GM21737 (cell line): ENCODE data around the gene BUD31.
"Not testable (repeated sequence)": the region's sequence is repeated elsewhere in the genome, so short reads cannot be mapped to it uniquely, and the experiment has no call there.

Source experiments
- ATAC-seq: cut with Tn5 transposase; IDR thresholded peaks from one replicate; pipeline ENCODE4 v1.9.1; 2021; ENCODE audit warnings: mild to moderate bottlenecking, moderate library complexity; ENCODE audit not compliant: unreplicated experiment

BUD31 gene

GRCh38 chr7:99397297-99397983 is 11.3 kb upstream of the BUD31 start:
- no peak for ATAC-seq

DNA sequence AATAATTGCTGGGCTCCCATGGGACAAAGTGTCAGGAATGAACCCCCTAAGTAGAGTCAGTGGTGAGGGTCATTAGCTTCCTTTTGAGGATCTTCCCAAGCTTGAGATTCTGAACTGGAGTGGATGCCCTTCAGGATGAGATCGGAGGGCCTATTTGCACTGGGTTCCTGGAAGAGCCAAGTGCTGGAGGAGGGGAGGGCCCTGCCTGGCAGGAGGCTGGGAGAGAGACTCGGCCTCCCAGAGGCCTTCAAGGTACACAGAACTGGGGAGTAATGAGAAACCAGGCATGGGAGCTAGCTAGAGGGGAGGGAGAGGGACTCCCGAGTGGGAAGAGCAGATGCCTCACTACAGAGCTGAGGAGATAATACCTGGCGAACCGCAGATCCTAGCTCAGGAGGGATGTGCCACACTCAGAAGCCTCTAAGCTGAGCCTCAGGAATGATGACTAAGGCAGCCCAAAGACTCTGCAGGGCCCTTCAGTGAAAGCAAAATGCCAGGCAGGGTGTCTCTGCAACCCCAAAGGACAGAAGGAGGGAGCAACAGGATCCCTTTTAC is 9.8 kb upstream of the BUD31 start:
- no peak for ATAC-seq

- ATAC-seq = no peak
These were observed 9.2 kb upstream of the BUD31 start for GRCh38 chr7:99399597-99399996.

DNA sequence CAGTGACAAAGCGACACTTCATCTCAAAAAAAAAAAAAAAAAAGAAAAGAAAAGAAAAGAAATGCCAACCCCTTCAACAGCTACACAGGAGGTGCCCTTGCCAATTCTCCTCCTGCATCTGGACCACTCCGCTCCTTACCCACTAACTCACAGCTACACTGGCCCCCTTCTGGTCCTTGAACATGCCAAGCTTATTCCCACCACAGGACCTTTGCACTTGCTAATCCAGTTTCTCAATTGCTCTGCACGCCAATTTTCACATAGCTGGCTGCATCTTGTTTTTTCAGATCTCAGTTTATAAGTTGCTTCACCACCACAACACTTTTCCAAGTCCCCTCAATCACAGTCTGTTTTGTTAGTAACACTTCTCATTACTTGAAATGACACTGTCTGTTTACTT is 5.9 kb upstream of the BUD31 start:
- no peak for ATAC-seq

- ATAC-seq = no peak
These were observed 5.0 kb upstream of the BUD31 start for GRCh38 chr7:99403764-99404163.

DNA sequence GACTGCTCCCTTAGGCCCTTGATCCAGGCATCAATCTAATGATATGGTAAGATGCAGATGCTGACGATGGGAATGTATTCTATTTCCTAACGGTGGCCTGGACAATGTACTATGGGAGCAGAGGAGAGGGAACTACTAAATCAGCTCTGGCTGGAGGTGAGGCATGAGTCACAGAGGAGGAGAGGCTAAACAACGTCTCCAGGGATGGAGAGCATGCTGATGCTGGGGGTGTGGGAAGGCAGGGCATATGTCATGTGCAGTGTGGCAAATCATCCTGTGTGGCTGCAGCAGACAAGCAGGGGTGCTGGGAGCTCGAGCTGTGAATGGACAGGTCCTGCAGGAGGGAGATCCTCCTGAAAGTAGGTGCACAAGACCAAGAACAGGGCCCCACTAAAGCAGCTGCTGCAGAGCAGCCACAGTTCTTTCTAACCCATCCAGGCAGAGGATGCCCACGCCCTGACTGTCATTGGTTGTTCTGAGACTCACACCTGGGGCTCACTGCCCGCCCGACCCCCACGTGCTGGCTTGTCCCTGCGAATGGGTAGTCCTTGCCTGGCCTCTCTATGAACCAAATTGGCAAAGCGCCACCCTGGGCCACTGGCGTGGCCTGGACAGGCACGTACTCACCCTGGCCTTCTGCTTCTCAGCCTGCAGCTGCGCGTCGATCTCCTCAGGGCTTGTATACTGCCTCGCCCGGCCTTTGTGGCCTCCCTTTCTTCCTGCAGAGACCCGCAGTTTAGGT is 4.4 kb upstream of the BUD31 start:
- ATAC-seq = no peak

DNA sequence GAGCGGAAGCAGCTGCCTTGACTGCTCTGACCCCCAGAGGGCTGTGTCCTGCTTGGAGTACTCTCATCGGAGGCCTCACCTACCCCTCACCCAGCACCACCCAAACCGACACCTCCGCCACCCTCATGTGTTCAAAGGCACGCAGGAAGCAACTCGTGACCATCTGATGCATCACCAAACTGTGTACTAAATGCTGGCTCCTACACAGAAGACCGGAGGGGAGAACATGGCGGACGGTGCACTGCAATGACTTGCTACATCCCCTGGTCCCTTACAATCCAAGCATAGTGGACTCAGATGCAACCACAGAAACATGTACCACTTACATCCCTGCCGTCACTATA is 3.8 kb upstream of the BUD31 start:
- no peak for ATAC-seq

DNA sequence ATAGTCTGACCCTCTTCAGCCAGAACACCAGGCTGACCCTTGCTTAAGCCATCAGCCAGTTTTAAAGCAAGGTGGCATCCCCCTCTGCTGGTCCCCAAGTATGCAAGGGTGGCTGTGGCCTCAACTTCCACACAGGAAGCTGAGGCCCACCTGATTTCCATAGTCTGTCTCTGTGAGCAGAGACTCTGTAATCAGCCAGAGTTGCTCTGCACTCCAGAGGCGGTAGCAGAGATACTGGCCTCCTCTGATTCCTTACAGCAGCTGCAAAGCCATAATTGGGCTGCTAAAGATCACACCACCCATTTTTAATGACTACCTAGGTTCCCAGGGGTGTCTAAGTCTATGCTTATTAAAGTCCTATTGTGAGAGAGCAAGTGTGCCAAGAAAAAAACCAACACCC is 2.2 kb upstream of the BUD31 start:
- ATAC-seq = no peak

DNA sequence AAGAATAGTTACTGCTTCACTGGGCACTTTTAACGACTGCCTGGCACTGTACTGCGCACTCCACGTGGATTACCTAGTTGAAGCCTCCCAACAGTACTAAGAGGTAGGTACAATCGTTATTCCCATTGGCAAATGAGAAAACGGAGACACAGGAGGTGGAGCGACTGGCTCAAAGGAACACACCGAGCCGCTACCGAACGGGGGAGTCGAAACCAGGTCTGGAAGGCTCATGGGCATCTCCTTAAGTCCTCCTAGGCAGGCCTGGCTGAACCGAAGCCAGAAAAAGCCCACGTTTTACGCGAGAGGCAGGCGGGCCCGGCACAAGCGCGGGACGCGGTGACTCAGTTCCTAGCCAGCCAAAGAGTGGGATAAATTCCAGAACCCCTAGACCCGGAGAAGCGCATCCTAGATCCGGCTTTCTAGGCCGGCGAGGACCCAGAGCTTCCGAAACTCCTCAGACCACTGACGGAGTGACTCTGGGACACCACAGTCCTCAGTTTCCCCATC is 844 bp upstream of the BUD31 start:
- ATAC-seq = no peak

GRCh38 chr7:99409192-99409572 is 413 bp downstream of the BUD31 start:
- no peak for ATAC-seq

GRCh38 chr7:99409806-99410205 is 1.0 kb downstream of the BUD31 start:
- ATAC-seq = no peak

- no peak for ATAC-seq
These were observed 1.9 kb downstream of the BUD31 start for GRCh38 chr7:99410635-99411034.

- not testable (repeated sequence) for ATAC-seq
These were observed 6.9 kb downstream of the BUD31 start for GRCh38 chr7:99415513-99416127.

GRCh38 chr7:99418260-99418659 is 9.5 kb downstream of the BUD31 start:
- ATAC-seq = no peak

DNA sequence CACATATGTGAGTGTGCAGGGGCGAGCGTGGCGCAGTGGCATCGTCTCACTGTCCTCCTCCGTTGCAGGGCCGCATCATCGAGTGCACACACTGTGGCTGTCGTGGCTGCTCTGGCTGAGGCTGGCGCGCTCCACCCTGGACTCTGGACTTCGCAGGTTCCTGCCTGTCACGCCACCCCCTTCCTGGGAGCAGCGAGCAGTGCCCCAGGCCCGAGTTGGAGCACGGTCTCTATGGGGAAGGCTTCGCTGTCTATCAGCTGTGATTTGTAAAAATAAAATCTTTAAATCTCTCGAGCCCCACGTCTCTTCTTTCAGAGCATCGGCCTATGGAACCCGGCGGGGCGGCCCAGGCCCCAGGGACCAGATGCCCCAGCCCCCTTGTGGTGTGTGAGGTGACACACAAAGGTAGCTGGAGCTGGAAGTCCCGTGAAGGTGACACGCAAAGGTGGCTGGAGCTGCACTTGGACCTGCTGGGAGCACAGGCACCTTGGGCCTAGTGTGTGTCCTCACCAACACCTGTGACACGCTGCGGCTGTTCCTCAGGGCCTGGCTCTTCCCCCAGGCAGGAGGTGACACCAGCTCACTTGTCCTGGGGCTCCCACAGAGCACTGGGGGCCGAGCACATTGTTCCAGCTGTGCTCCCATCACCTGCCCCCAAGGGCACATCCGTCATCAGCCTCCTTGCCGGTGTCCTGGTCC is 10.7 kb downstream of the BUD31 start:
- ATAC-seq = no peak

DNA sequence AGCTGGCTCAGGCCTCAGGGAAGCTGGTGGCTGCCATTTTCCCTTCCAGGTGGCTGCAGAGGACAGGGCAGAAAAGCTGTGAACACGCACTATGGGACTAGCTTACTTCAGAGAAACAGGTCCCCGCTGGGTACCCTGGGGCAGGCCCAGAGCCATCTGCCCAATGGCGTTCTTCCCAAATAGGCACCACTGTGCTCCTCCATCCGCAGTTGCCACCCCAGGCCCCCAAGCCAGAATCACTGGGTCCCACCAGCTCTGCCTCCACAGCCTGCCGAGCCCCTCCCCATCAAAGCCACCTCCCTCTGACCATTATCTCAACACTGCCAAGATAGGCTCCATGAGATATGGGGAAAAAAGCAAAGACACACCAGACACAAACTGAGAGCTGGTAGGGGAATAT is 11.4 kb downstream of the BUD31 start:
- ATAC-seq = no peak

DNA sequence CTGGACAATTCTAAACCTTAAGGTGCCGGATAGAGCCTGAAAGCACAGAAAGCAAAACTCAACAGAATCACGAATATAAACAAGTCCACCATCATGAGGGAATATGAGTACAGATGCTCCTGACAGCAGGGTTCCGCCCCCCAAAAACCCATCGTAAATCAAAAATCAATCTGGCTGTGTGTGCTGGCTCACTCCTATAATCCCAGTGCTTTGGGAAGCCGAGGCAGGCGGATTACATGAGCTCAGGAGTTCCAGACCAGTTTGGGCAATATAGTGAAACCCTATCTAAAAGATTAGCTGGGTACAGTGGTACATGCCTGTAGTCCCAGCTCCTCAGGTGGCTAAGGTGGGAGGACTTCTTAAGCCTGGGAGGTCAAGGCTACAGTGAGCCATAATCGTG is 12.2 kb downstream of the BUD31 start:
- no peak for ATAC-seq

DNA sequence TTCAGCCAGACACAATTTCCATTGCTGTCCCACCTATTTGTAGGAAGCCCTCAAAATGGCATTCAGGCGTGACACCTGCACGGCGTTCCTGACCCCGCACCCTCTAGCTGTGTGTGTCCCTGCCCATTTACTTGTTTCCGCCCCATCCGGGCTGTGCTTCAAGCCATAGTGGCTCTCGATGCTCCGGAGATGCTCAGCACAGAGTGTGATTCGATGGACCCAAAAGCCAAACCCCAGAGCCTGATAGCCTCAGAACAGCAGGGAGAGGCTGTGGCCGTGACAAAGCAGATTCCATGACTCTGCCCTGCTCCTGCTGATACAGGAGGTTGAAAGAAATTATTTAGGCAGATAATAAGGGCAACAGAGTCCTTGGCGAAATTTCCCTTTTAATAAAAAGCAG is 13.4 kb downstream of the BUD31 start:
- no peak for ATAC-seq

DNA sequence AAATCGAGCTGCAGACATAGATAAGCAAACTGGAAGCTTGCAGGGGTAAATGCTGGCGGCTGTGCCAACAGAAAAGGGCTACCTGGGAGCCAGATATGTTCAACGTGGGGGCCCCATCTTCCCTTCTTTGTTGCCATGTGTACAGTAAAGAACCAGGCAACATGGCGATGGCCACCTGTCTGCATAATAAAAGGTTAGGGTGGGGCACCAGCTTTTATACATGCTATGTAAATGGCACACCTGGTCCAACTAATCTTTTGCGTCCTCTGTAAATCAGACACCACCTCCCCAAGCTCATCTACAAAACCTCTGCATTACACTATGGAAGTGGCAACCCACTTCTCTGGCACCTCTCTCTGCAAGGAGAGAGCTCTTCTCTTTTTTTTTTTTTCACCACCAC is 13.9 kb downstream of the BUD31 start:
- no peak for ATAC-seq

- no peak for ATAC-seq
These were observed 16.4 kb downstream of the BUD31 start for GRCh38 chr7:99424932-99425730.
